T-helper 22 cell (primary cell): Measurements from ENCODE around the gene PRDM16.

Experiments
- DNase-seq: peaks from one replicate; pipeline ENCODE4 v3.0.0-alpha.2; 2020; ENCODE audit warnings: low read depth

Gene PRDM16

DNA sequence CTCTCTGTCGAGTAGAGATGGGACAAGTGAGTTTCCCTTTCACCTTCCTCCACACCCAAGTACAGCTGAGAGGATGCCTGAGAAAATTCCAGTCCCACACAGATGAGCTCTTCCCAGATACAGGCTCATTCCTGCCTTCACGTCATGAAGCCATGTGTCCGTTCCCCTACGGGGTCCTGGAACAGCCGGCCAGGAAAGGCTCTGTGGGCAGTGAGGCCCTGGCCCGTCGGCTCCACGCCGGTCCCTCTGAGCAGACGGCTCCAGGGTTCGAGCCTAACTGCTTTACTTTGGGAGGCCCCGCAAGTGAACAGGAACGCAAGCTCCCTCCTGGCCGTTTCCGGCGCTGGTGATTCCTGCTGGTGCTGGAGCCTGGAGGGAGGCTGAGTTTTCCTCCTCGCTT lies 328.3 kb downstream of the PRDM16 start:
- no peak for DNase-seq

DNA sequence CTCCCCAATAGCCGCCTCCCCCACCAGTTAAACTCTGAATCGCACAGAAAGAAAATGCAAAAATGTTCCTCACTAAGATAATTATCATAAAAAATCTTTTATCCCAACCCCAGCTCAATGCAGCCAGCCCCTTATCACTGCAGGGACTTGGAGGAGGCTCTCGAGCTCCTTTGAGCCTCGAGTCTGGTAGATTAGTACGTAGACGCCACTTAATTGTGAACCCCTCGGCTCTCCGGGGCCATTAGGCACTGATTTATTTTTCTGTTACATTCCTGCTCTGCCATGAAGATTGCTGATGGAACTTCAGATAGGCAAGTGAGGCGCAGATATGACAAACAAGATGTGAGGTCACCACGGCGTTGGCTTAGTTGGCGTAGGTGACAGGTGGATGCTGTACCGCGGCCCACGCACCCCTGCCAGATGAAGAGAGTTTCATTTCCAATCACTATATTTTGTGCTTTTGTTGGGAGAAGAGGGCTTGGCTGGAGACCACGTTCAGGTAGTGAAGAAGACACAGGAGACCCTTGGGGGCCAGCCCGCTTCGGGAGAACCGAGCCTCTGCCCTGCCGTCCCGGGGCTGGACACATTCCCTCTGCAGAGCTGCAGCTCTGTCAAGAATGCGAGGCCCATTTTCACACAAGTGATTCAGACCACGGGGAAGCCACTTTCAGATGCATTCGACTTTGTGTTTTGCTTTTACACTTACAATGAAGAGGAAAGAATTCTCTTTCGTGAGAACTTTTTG lies 329.6 kb downstream of the PRDM16 start:
- no peak for DNase-seq

DNA sequence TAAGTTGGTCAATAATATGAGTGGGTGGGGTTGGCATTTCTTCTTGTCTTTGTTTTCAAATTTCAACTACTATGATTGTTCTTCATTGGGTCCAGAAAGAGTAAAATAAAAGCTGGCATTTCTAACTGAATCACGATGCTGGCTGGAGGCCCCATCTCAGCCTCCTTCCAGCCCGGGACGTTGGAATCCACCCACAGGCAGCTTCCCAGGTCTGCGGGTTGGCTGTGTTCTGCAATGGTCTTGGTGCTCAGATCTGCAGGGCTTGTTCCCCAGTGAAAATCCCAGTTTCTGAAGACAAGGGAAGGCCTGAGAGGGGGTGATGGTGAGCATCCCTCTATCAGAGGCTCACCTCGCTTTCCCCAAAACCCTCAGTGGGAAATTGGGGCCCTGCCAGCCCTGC lies 330.7 kb downstream of the PRDM16 start:
- DNase-seq, result no peak

DNA sequence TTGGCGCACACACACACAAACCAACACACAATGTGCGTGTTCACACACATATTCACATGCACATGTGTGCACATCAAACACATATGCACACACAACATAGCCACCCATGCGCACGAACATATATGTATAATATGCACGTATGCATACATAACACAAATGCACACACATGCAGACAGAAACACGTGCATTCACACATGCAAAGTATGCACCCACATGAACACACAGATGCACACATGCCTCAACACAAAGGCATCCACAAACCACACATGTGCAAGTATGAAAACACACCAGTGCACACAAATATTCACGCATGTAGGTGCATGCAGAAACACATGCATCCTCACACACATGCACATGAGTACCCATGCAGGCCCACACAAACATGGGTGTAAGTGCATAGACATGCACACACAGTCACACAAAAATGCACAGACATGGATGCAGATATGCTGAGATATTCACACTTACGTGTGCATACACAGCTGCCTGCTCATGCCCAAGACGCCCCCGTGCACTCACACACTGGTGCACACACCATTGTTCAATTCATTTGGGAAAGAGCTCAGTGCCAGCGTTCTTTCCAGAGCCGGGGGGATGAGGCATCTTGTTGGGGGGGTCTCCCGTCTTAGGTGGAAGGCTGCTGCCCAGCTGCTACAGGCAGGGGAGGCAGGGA lies 332.7 kb downstream of the PRDM16 start:
- DNase-seq, result no peak

DNA sequence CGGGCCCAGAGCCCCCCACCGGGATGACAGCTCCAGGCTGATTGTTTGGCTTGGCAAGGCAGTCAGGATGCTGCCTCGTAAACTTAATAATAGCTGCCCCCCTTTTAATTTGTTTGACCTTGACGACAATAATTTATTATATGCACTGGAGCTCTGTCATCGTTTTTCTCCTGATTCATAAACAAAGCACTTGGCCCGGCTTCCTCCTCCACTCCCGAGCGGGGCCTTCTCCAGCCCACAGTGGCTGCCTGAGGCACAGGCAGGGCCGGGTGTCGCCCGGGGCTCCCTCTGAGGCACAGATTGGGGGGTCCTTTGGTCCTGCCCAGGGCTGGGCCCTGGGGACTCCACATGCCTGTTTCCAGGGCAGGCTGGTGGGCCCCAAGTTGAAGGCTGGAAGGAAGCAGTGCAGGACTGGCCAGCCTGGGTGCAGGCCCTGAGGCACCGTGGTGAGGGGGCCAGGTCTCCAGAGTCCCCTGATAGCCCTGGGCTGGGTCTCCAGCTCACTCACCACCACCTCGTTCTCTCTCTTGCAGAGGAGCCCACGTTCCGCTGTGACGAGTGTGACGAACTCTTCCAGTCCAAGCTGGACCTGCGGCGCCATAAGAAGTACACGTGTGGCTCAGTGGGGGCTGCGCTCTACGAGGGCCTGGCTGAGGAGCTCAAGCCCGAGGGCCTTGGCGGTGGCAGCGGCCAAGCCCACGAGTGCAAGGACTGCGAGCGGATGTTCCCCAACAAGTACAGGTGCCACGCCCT lies 333.4 kb downstream of the PRDM16 start:
- DNase-seq, result no peak

DNA sequence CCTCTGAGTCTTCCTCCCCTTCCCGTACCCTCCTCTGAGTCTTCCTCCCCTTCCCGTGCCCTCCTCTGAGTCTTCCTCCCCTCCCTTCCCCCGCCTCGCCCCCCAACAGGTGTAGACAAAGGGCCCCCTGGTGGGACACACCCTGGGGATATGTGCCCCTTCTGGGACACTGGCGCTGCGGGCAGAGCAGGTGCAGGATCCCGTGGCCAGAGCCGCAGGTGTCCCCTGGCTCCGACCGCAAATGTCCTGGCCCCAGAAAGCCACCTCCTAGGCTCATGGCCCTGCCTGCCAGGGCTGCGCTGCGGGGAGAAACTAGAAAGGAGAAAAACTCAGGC lies 334.0 kb downstream of the PRDM16 start:
- DNase-seq, result no peak

DNA sequence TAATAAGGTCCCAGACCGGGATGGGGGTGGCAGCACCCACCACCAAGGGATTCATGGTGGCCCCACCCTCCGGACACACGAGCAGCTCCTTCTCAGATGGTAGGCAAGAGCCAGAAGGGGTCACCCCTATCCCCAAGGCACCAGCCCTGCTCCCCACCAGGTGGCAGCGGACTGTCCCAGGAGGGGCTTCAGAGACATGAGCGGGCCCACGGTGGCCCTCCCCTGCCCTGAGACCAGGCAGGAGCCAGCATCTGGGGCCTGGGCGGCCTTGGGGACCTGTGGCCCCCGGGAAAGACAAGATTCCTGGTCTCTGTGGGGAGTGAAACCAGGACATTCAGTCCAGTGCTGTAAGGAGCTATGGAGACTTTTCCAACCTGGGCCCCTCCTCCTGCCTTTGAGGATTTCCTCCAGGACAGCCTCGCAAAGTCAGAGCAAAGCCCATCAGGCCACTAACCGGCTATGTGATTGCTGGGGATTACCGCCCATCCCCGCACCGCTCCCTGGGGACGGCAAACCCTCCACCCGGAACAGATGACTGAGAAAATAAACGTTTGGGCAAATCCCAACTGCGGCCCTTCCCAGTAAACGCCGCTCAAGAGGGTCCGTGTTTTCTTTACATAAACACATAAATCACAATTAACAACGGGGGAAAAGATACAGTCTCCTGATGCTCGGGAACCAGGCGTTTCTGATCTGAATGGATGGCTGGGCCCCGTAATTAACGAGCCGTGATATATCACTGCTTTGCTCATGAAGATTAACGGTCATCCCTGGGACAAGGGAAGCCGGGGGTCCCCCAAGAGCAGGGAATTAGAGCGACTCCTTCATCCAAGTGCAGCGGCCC lies 334.6 kb downstream of the PRDM16 start:
- DNase-seq, result no peak

DNA sequence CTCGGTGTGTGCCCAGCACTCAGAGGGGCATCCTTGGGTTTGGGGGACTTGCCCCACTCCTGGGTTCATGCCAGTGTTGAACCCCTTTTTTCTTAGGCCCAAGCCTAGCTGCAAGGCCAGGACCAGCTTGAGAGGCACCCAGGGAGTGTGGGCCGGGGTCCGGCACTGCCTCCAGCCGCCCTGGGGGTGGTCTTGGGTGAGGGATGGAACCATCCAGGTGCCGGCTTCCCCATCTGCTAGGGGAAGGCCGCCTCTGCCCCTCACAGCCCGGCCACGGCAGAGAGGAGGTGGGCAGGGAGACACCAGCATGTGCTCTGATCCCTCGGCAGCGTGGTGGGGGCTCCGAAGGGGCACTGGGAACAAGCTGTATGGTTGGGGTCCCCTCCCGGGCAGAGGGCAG lies 335.3 kb downstream of the PRDM16 start:
- DNase-seq, result no peak

DNA sequence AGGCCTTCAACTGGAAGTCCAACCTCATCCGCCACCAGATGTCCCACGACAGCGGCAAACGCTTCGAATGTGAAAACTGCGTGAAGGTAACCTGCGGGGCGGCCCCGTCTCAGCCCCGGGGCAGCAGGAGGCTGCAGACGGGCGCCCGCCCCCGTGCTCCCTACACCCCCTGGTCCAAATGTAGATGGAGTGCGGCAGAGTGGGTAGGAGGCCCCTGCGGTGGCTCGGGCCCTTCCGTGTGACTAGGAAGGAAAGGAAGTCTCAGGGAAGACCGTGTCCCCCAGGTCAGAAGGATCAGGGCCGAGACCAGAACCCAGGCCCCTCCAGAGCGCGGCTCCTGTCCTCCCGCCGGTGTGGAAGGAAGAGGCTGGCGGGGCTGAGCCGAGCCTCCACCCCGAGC lies 335.8 kb downstream of the PRDM16 start:
- no peak for DNase-seq

DNA sequence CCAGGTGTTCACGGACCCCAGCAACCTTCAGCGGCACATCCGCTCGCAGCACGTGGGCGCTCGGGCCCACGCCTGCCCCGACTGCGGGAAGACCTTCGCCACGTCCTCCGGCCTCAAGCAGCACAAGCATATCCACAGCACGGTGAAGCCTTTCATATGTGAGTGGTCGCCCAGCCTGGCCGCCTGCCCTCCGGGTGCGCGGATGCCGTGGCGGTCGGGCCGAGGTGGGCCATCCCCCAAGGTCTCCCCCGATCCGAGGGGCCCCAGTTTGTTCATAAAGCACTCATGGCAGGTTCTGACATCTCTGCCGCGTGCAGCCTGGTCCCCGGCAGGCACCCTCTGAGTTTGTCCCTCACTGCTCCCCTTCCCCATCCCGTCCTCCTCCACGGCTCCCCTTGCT lies 336.5 kb downstream of the PRDM16 start:
- no peak for DNase-seq

DNA sequence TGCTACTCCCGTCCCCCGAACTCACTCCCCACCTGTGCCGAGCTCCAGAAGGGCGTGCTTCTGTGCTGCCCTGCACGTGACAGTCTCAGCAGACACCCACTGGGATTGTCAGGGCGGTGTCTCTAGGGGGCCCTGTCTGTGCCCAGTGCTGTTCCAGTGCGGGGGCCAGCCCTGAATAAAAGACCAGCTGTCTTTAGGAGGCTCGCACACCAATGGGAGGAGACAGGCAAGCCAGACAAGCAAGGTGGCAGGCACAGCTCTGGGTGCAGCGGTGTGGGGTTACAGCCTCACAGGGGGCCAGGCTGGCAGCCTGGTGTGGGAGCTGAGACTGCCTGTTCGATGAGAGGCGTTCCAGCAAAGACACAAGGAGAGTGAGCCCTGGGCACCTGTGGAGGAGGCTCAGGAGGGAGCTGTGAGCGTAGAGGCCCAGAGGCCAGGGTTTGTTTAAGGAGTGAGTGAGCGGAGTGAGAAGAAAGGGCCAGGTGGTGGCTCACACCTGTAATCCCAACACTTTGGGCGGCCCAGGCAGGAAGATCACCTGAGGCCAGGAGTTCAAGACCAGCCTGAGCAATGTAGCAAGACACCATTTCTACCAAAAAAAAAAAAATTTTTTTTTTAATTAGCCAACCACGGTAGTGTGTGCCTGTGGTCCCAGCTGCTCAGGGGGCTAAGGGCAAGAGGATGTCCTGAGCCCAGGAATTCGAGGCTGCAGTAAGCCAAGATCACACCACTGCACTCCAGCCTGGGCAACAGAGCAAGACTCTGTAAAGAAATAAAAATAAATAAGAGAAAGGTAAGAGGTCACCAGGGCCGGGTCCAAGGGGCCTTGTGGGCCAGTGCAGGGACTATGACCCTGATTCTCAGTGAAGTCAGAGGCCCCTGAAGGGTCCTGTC lies 337.2 kb downstream of the PRDM16 start:
- DNase-seq, result no peak

DNA sequence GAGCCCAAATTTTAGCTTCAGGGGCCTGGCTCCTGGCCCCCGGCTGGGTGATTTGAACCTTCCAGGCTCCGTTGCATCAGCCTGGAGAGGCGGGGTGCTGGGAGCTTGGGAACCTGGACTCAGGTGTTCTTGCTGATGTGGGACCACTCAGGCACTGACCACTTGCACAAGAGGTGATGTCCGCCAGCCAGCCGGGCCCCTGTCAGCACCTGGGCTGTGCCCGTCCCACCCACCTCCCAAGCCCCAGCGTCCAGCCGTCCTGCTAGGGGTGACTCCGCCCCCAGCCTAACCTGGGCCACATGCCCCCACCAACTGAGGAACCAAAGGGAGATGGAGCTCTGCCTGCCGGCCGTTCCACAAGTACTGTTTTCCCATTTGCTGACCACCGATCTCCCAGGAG lies 338.0 kb downstream of the PRDM16 start:
- DNase-seq, result no peak

DNA sequence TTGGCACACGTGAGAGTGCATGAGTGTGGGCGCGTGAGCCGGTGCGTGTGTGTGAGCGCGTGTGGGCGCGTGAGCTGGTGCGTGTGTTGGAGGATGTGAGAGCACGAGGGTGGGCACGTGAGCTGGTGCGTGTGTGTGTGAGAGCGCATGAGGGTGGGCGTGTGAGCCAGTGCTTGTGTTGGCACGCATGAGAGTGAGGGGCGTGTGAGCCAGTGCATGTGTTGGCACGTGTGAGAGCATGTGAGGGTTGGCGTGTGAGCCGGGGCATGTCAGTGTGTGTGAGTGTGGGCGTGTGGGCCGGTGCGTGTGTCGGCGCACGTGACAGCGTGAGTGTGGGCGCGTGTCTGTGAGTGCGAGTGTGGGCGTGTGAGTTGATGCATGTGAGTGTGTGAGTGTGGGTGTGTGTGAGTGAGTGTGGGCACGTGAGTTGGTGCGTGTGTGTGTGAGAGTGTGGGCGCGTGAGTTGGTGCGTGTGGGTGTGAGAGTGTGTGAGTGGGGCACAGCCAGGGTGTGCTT lies 339.8 kb downstream of the PRDM16 start:
- DNase-seq, result no peak

DNA sequence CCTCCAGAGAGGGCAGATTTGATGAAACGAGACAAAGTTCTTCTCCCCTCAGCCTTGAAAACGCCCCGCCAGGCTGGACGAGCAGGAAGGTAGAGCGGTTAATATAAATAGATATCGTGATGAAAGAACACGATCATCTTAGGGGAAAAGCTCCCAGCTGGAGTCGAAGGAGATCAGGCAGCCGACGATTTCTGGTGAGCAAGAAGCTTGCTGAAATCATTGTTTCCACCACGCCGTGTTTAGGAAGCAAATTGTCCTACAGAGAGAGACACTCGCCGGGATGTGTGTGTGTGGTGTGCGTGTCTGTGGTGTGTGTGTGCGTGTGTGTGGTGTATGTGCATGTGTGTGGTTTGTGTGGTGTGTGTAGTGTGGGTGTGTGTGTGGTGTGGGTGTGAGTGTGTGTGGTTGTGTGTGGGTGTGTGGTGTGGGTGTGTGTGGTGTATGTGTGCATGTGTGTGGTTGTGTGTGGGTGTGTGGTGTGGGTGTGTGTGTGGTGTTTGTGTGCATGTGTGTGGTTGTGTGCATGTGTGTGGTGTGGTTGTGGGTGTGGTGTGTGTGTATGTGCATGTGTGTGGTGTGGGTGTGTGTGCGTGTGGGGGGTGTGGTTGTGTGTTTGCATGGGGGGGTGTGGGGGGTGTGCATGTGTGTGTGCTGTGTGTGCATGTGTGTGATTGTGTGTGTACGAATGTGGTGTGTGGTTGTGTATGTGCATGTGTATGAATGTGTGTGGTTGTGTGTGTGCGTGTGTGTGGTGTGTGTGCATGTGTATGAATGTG lies 340.6 kb downstream of the PRDM16 start:
- DNase-seq, result no peak

DNA sequence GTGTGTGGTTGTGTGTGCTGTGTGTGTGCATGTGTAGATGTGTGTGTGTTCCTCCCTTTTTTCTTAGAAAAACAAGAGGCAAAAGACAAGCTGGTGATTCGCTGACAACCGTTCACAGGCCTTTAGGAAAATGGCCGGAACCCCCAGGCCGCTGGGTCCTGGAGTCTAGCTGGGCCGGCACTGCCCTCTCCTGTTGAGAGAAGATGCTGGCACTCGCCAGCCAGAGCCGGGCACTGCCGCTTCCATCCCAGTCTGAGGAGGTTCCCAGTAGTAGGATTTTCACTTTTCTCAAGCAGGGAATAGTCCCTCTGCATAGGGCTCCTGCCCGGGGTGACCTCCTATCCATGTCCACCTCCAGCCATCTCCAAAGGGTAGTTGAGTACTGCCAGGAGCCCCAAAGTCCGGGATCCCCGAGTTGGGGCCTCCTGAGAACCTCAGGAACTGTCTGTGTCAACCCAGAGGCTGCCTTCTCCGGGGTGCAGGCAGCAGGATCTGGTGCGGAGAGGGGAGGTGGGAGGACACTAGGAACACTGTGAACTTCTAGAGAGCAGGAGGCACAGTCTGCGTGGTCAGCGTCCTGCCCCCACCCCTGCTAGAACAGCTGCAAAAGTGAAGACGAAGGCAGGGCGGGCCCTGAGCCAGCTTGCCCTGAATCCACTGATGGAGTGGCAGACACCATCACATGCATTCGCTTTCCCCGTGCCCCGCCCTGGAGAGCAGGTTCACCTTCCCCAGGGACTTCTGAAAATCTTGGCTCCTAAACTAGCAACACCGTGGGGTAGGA lies 341.3 kb downstream of the PRDM16 start:
- DNase-seq, result no peak

DNA sequence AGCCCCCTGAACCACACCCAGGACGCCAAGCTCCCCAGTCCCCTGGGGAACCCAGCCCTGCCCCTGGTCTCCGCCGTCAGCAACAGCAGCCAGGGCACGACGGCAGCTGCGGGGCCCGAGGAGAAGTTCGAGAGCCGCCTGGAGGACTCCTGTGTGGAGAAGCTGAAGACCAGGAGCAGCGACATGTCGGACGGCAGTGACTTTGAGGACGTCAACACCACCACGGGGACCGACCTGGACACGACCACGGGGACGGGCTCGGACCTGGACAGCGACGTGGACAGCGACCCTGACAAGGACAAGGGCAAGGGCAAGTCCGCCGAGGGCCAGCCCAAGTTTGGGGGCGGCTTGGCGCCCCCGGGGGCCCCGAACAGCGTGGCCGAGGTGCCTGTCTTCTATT lies 342.8 kb downstream of the PRDM16 start:
- no peak for DNase-seq

DNA sequence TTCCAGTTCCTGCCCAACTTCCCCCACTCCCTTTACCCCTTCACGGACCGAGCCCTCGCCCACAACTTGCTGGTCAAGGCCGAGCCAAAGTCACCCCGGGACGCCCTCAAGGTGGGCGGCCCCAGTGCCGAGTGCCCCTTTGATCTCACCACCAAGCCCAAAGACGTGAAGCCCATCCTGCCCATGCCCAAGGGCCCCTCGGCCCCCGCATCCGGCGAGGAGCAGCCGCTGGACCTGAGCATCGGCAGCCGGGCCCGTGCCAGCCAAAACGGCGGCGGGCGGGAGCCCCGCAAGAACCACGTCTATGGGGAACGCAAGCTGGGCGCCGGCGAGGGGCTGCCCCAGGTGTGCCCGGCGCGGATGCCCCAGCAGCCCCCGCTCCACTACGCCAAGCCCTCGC lies 343.4 kb downstream of the PRDM16 start:
- no peak for DNase-seq

DNA sequence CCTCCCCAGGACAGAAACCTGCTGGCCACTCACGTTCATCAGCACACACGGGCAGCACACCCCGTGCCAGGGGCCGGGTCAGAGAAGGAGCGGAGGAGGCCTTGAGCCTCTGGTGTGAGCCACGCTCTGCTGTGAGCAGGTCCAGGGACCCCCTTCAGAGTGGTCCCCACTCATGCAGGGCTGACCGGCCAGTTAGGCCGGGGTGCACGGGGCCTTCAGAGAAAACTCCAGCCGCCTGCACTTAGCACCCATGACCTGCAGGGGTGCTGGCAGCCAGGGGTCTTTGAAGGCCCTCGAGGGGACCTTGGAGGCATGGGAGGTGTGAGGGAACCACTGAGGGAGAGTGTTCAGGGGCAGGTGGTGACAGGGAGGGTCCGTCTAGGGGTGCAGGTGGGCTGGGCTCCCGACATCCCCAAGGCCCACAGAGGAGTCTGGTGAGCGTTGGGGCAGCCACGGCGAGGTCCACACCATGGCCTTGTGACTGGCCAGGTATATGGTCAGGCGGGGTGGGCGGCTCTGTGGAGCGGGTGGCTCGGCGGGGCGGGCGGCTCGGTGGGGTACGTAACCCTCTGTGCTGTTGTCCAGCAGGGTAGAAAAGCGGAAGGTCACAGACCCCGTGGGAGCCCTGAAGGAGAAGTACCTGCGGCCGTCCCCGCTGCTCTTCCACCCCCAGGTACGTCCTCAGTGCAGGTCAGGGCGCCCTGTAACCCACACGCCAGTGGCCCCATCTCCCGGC lies 345.1 kb downstream of the PRDM16 start:
- no peak for DNase-seq
